ENCODE results near the gene IL24. TPM values are rescaled to one million over a fixed set of nuclear protein-coding genes. Genes with fewer than 3 reads are reported as not detected.
A peak's percentile ranks its signal among the peaks of the same experiment; 100 is the strongest.

IL24 gene
- total RNA-seq, 1 donor from 2014 or later, result not detected

DNA sequence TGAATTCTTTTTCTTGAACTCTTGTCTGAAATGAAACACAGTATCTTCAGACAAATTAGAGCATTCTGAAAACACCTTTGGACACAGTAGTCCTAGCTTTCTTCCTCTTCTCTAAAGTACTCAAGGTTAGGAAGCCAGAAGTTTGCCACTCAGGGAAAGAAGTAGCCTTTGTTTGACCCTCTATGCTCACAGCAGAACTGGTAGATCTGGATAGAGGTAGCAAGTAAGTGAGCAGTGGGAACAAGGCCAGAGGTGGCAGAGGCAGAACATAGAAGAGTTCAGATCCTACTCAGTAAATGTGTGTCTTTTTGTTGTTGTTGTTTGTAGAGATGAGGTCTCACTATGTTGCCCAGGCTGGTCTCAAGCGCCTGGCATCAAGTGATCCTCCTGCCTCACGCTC is 56.4 kb downstream of the IL24 start:
- peak; percentile 51 to 73 for ATAC-seq
- Histone ChIP-seq H3K9me3 (no peaks in the 10 kb centered on the region), H3K4me3 (no peak overlapping the region), H3K36me3 (no peaks in the 10 kb centered on the region), H3K27me3 (ENCODE audit: low read depth) (no peaks in the 10 kb centered on the region), H3K27ac (peak overlapping the region; percentile 58), H3K4me1 (peaks cover 28% of the 10 kb centered on the region)
- TF ChIP-seq, protein P1, sequence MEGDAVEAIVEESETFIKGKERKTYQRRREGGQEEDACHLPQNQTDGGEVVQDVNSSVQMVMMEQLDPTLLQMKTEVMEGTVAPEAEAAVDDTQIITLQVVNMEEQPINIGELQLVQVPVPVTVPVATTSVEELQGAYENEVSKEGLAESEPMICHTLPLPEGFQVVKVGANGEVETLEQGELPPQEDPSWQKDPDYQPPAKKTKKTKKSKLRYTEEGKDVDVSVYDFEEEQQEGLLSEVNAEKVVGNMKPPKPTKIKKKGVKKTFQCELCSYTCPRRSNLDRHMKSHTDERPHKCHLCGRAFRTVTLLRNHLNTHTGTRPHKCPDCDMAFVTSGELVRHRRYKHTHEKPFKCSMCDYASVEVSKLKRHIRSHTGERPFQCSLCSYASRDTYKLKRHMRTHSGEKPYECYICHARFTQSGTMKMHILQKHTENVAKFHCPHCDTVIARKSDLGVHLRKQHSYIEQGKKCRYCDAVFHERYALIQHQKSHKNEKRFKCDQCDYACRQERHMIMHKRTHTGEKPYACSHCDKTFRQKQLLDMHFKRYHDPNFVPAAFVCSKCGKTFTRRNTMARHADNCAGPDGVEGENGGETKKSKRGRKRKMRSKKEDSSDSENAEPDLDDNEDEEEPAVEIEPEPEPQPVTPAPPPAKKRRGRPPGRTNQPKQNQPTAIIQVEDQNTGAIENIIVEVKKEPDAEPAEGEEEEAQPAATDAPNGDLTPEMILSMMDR (IDR thresholded peaks at IDR 0.05), result no peak
- DNase-seq, result no peak
- intact Hi-C loops (cut with DNase I), result no loop called here

Other genes with a start within 250 kb of the IL24 start
- gene MAPKAPK2, start 212.5 kb upstream of the IL24 start, total RNA-seq, result 87.0 TPM
- not detected for gene IL19, start 126.7 kb upstream of the IL24 start, total RNA-seq
- 1.4 TPM for gene IL10, start 124.9 kb upstream of the IL24 start, total RNA-seq
- gene IL20, start 31.8 kb upstream of the IL24 start, total RNA-seq, result not detected
- 6.8 TPM for gene FCMR, start 24.5 kb downstream of the IL24 start, total RNA-seq
- 813 TPM for gene PIGR, start 49.0 kb downstream of the IL24 start, total RNA-seq
- not detected for gene FCAMR, start 73.0 kb downstream of the IL24 start, total RNA-seq
- gene C1orf116, start 135.3 kb downstream of the IL24 start, total RNA-seq, result 123 TPM
- 7.9 TPM for gene YOD1, start 153.8 kb downstream of the IL24 start, total RNA-seq
- 41.5 TPM for gene PFKFB2, start 155.8 kb downstream of the IL24 start, total RNA-seq
- gene C4BPB, start 191.4 kb downstream of the IL24 start, total RNA-seq, result 10.4 TPM
- 65.2 TPM for gene C4BPA, start 206.8 kb downstream of the IL24 start, total RNA-seq